WTC11 (cell line): ENCODE results near the gene CLMP.

Experiments
- AR ChIP-seq: fragments of 250-450 bp; sonication (Bioruptor Pico); IDR thresholded peaks from 2 replicates; pipeline ENCODE4 v1.9.0; 2021; ENCODE audit warnings: mild to moderate bottlenecking
- CTCF ChIP-seq: fragments of 200-600 bp; IDR thresholded peaks from 2 replicates; pipeline ENCODE4 v1.8.0; 2022; ENCODE audit warnings: antibody characterized with exemption
- ELF4 ChIP-seq: sonication (generic); formaldehyde crosslinking; IDR thresholded peaks from 2 replicates; pipeline ENCODE4 v1.8.1; 2022; ENCODE audit warnings: low read depth, mild to moderate bottlenecking, moderate library complexity, missing genetic modification reagents
- MLX ChIP-seq: sonication (generic); formaldehyde crosslinking; IDR thresholded peaks from 2 replicates; pipeline ENCODE4 v1.8.1; 2023; ENCODE audit warnings: mild to moderate bottlenecking, missing genetic modification reagents, moderate library complexity
- NR2C2 ChIP-seq: sonication (generic); formaldehyde crosslinking; IDR thresholded peaks from 2 replicates; pipeline ENCODE4 v1.8.0; 2022; ENCODE audit warnings: mild to moderate bottlenecking, missing genetic modification reagents
- PRDM15 ChIP-seq: sonication (generic); formaldehyde crosslinking; IDR thresholded peaks from 2 replicates; pipeline ENCODE4 v1.8.0; 2022; ENCODE audit warnings: missing genetic modification reagents
- TEAD4 ChIP-seq: sonication (generic); formaldehyde crosslinking; IDR thresholded peaks from 2 replicates; pipeline ENCODE4 v1.8.0; 2022; ENCODE audit warnings: mild to moderate bottlenecking, missing genetic modification reagents
- USF1 ChIP-seq: sonication (generic); formaldehyde crosslinking; IDR thresholded peaks from 2 replicates; pipeline ENCODE4 v1.8.0; 2022; ENCODE audit warnings: mild to moderate bottlenecking, missing genetic modification reagents
- ZNF121 ChIP-seq: sonication (generic); formaldehyde crosslinking; IDR thresholded peaks from 2 replicates; pipeline ENCODE4 v1.8.0; 2023; ENCODE audit warnings: missing genetic modification reagents

- TF ChIP-seq PRDM15 (CRISPR knock-in tag) (no peak), CTCF (no peak), AR (CRISPR knock-in tag) (no peak), ELF4 (no peak), ZNF121 (CRISPR knock-in tag) (no peak), MLX (CRISPR knock-in tag) (no peak), USF1 (no peak), TEAD4 (no peak), NR2C2 (no peak)
Measured at GRCh38 chr11:123072762-123073161, 122.3 kb downstream of the CLMP start.
